SU-DHL-6 (cell line): ENCODE results near the gene DNAJC24.

ENCODE experiments used
- H2AFZ ChIP-seq: fragments of 200-600 bp; sonication (generic); 2 replicates; pipeline ENCODE4 v1.6.1; 2014; ENCODE audit warnings: low read depth, mild to moderate bottlenecking, moderate library complexity, mixed read lengths, antibody characterized with exemption, low read length; ENCODE audit not compliant: severe bottlenecking
- H3F3A ChIP-seq: fragments of 200-600 bp; shearing (Covaris generic); 2 replicates; pipeline ENCODE4 v1.6.0; 2016; ENCODE audit warnings: antibody characterized with exemption, mild to moderate bottlenecking; ENCODE audit not compliant: insufficient read depth
- H3K27ac ChIP-seq: fragments of 200-600 bp; sonication (generic); 2 replicates; pipeline ENCODE4 v1.5.1; 2016; ENCODE audit warnings: low read depth, mild to moderate bottlenecking, low read length, moderate library complexity, mixed read lengths
- H3K27me3 ChIP-seq: fragments of 200-600 bp; sonication (generic), shearing (Covaris generic); 2 replicates; pipeline ENCODE4 v1.6.0; 2014; ENCODE audit warnings: mild to moderate bottlenecking, low read length
- H3K36me3 ChIP-seq: fragments of 200-600 bp; sonication (generic); 2 replicates; pipeline ENCODE4 v1.6.1; 2014; ENCODE audit warnings: mild to moderate bottlenecking, low read length, mixed read lengths
- H3K4me2 ChIP-seq: fragments of 300-600, 200-600 bp; shearing (Covaris generic), sonication (generic); 2 replicates; pipeline ENCODE4 v1.6.0; 2014; ENCODE audit warnings: low read length, low read depth, mild to moderate bottlenecking; ENCODE audit not compliant: poor library complexity, severe bottlenecking
- H3K4me3 ChIP-seq: fragments of 200-600 bp; sonication (generic); 2 replicates; pipeline ENCODE4 v1.5.1; 2014; ENCODE audit warnings: antibody characterized with exemption, low read length, mild to moderate bottlenecking, mixed read lengths; ENCODE audit not compliant: insufficient read depth, poor library complexity, severe bottlenecking
- H3K79me2 ChIP-seq: fragments of 200-600 bp; sonication (generic); 2 replicates; pipeline ENCODE4 v1.6.1; 2014; ENCODE audit warnings: mild to moderate bottlenecking, low read length, moderate library complexity; ENCODE audit not compliant: insufficient read depth
- H3K9ac ChIP-seq: fragments of 200-600 bp; sonication (generic); 2 replicates; pipeline ENCODE4 v1.7.0; 2014; ENCODE audit warnings: mild to moderate bottlenecking, low read length
- H3K9me2 ChIP-seq: fragments of 200-600 bp; sonication (generic); replicated peaks from 2 replicates; pipeline ENCODE4 v1.6.1; 2014; ENCODE audit warnings: low read length; ENCODE audit not compliant: insufficient read depth
- H3K9me3 ChIP-seq: fragments of 200-600 bp; sonication (generic); 2 replicates; pipeline ENCODE4 v1.6.1; 2014; ENCODE audit warnings: low read length, mixed read lengths; ENCODE audit not compliant: insufficient read depth
- H4K20me1 ChIP-seq: fragments of 200-600 bp; sonication (generic); 2 replicates; pipeline ENCODE4 v1.6.1; 2014; ENCODE audit warnings: low read depth, mild to moderate bottlenecking, antibody characterized with exemption, low read length, moderate library complexity, mixed read lengths
- CTCF ChIP-seq: fragments of 200-600 bp; sonication (generic); IDR thresholded peaks from one replicate; pipeline ENCODE4 v1.5.1; 2017; ENCODE audit warnings: antibody characterized with exemption, mild to moderate bottlenecking, low read length, moderate library complexity; ENCODE audit not compliant: insufficient read depth, poor library complexity, severe bottlenecking
- EZH2phosphoT487 ChIP-seq: fragments of 200-600 bp; sonication (generic), shearing (Covaris generic); conservative IDR thresholded peaks from 2 replicates; pipeline ENCODE4 v1.6.1; 2018; ENCODE audit warnings: mild to moderate bottlenecking, antibody characterized with exemption, low read length, moderate library complexity, mixed read lengths

DNAJC24 gene

DNA sequence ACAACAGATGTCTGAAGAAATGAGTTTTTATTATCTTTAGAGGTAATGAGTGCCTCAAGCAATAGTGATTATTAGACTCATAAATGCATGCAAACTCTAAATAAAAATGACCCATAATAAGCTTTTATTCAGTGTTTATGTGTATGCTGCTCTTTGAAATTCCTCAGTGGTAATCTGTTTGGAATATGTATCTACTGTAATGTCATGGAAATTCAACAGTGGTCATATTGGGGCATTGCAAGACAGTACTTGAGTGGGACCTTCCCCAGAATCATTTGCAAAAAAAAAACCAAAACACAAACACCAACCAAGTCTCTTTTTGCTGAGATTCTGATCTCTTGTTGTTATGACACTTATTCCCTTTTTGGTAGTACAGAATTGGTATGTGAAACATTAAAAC, 35.0 kb downstream of the DNAJC24 start:
- Histone ChIP-seq H3K4me2 (no peak overlapping the region), H4K20me1 (no peaks in the 10 kb centered on the region), H3F3A (no peaks in the 10 kb centered on the region), H3K36me3 (no peaks in the 10 kb centered on the region), H3K4me3 (no peak overlapping the region), H2AFZ (no peak overlapping the region), H3K27ac (no peak overlapping the region), H3K27me3 (no peaks in the 10 kb centered on the region), H3K9ac (no peak overlapping the region), H3K9me3 (no peaks in the 10 kb centered on the region), H3K79me2 (no peaks in the 10 kb centered on the region), H3K9me2 (no peaks in the 10 kb centered on the region)
- TF ChIP-seq EZH2phosphoT487 (no peak), CTCF (no peak)

DNA sequence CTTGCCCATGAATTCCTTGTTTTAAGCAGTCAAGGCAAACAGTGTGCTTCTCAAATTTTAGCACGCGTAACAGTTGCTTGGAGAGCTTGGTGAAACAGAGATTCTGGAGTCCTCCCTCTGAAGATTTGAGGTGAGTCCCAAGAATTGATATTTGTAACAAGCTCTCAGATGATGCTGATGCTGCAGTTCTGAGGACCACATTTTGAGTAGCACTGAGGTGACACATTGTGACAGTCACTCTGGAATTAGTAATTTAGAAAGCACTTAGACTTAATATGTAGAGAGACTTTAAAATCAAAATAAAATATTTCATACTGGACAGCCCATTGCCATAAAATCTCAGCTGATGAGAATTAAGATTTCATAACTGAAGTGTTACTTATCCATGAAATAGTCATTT, 38.5 kb downstream of the DNAJC24 start:
- no peak overlapping the region for H3K4me3 ChIP-seq
- H2AFZ ChIP-seq, result no peak overlapping the region
- no peaks in the 10 kb centered on the region for H3K79me2 ChIP-seq
- H3K9me3 ChIP-seq, result no peaks in the 10 kb centered on the region
- H3K27ac ChIP-seq, result no peak overlapping the region
- no peaks in the 10 kb centered on the region for H3F3A ChIP-seq
- no peaks in the 10 kb centered on the region for H3K36me3 ChIP-seq
- no peak overlapping the region for H3K4me2 ChIP-seq
- no peaks in the 10 kb centered on the region for H4K20me1 ChIP-seq
- H3K9ac ChIP-seq, result no peak overlapping the region
- no peak for TF ChIP-seq CTCF
- no peak for TF ChIP-seq EZH2phosphoT487
- no peaks in the 10 kb centered on the region for H3K27me3 ChIP-seq
- no peaks in the 10 kb centered on the region for H3K9me2 ChIP-seq

- no peak overlapping the region for H3K27ac ChIP-seq
- no peaks in the 10 kb centered on the region for H3K9me3 ChIP-seq
- no peaks in the 10 kb centered on the region for H4K20me1 ChIP-seq
- no peak overlapping the region for H2AFZ ChIP-seq
- H3K79me2 ChIP-seq, result no peaks in the 10 kb centered on the region
- H3K27me3 ChIP-seq, result no peaks in the 10 kb centered on the region
- TF ChIP-seq CTCF (no peak), EZH2phosphoT487 (no peak)
- H3F3A ChIP-seq, result no peaks in the 10 kb centered on the region
- H3K4me3 ChIP-seq, result no peak overlapping the region
- no peak overlapping the region for H3K9ac ChIP-seq
- no peaks in the 10 kb centered on the region for H3K9me2 ChIP-seq
- H3K4me2 ChIP-seq, result no peak overlapping the region
- H3K36me3 ChIP-seq, result no peaks in the 10 kb centered on the region
These were observed 43.3 kb downstream of the DNAJC24 start for GRCh38 chr11:31412946-31413345.

DNA sequence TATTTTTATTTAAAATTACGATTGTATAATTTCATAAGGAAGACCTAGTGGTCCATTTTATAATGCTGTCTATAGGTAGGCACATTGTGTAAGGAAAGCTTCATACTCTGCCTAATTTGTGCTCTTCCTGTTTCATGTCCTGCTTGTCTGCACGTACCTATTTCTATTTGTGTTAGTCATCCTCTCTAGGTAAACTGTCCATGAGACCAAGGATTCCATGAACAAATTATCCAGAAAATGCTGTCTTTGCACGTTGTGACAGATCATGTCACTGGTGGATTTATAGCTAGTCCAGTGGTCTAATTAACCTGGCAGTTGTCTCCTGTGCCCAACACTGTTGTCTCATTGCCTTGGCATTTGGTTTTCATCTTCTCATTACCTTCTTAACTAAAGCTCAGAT, 44.7 kb downstream of the DNAJC24 start:
- Histone ChIP-seq H2AFZ (no peak overlapping the region), H3K9ac (no peak overlapping the region), H3K27me3 (no peaks in the 10 kb centered on the region), H3K27ac (no peak overlapping the region), H4K20me1 (no peaks in the 10 kb centered on the region), H3K9me3 (no peaks in the 10 kb centered on the region), H3K9me2 (no peaks in the 10 kb centered on the region), H3F3A (no peaks in the 10 kb centered on the region), H3K4me3 (no peak overlapping the region), H3K36me3 (no peaks in the 10 kb centered on the region), H3K79me2 (no peaks in the 10 kb centered on the region), H3K4me2 (no peak overlapping the region)
- TF ChIP-seq EZH2phosphoT487, result no peak
- TF ChIP-seq CTCF, result no peak
